Measurements from ENCODE around the gene CPEB3. TPM values are rescaled to one million over a fixed set of nuclear protein-coding genes. Genes with fewer than 3 reads are reported as not detected.

CPEB3 gene
- total RNA-seq, 1 experiment from 2014 or later = 1.0 TPM

DNA sequence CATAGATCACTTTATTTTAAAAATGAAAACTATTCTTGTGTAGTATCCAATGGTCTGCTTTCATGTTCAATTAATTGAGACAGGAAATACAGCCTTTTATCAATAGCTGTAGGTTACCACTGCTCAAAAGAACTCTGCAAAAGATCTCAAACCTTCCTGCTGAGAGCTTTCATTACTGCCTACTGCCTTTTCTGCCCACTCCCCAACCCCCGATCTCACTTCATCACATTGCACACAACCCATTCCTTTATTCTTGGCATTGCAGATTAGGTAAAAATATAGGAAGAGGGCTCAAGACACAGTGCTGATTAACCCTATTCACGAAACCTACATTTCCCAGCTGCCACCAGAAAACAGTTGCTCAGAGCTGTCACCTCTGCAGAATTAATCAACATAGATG lies 195.9 kb downstream of the CPEB3 start:
- Histone ChIP-seq H2AK5ac (ENCODE audit: insufficient read length, low read length) (no peak overlapping the region), H3K79me1 (ENCODE audit: insufficient read depth, low read depth, low read length, poor library complexity, severe bottlenecking) (no peaks in the 10 kb centered on the region), H4K91ac (ENCODE audit: insufficient read length, low read depth, low read length) (no peak overlapping the region), H3K4me1 (ENCODE audit: insufficient read depth, low read length) (peaks cover 4% of the 10 kb centered on the region; the same call in 1 of the 2 replicates), H2BK5ac (ENCODE audit: insufficient read length, low read length) (no peak overlapping the region), H3K4me2 (ENCODE audit: insufficient read depth, insufficient read length, low read length) (no peak overlapping the region), H3T11ph (ENCODE audit: low read length) (no peak overlapping the region), H4K5ac (ENCODE audit: insufficient read length, low read depth, low read length) (no peak overlapping the region), H2BK15ac (ENCODE audit: low read depth, low read length) (no peak overlapping the region), H2AFZ (ENCODE audit: low read length) (no peak overlapping the region), H3K56ac (ENCODE audit: insufficient read length, low read depth, low read length) (no peak overlapping the region), H3K27me3 (ENCODE audit: insufficient read depth, low read length) (no peaks in the 10 kb centered on the region), H3K9me3 (ENCODE audit: control insufficient read depth, low read depth, low read length) (no peaks in the 10 kb centered on the region), H2BK120ac (ENCODE audit: low read depth, low read length, poor library complexity, severe bottlenecking) (no peak overlapping the region), H3K27ac (ENCODE audit: insufficient read length, low read depth, low read length) (no peak overlapping the region), H4K20me1 (ENCODE audit: control insufficient read depth, insufficient read depth, insufficient read length) (no peaks in the 10 kb centered on the region), H3K23me2 (ENCODE audit: insufficient read length, low read depth, low read length, poor library complexity, severe bottlenecking) (no peaks in the 10 kb centered on the region), H3K79me2 (ENCODE audit: insufficient read depth, low read length) (no peaks in the 10 kb centered on the region), H4K8ac (replicated peaks; ENCODE audit: insufficient read length, low read depth, low read length) (no peak overlapping the region), H3K9ac (ENCODE audit: extremely low read depth, insufficient read length, low read length) (no peak overlapping the region), H3K4ac (ENCODE audit: low read depth, low read length) (no peak overlapping the region), H3K23ac (ENCODE audit: insufficient read length, low read depth, low read length) (no peak overlapping the region), H2BK12ac (ENCODE audit: insufficient read length, low read depth, low read length) (no peak overlapping the region), H3K18ac (ENCODE audit: insufficient read length, low read depth, low read length) (no peak overlapping the region), H3K14ac (ENCODE audit: insufficient read depth, low read length) (no peak overlapping the region), H2BK20ac (ENCODE audit: low read depth, low read length, poor library complexity, severe bottlenecking) (no peak overlapping the region)
- Mint-ChIP-seq H3K27me3 (ENCODE audit: low read depth) (no peaks in the 10 kb centered on the region), H3K9me3 (no peaks in the 10 kb centered on the region), H3K36me3 (ENCODE audit: insufficient read depth in 1 of 3, low read depth in 3 of 3) (no peaks in the 10 kb centered on the region), H3K27ac (no peak overlapping the region), H3K4me3 (no peak overlapping the region), H3K4me1 (peaks cover 23 to 24% of the 10 kb centered on the region in 2 experiments)
- WGBS (ENCODE audit: extremely low coverage, insufficient read length, low lambda C conversion rate) = no CpG with 5 or more reads among the region's 2 CpGs
- TF ChIP-seq, protein P1, sequence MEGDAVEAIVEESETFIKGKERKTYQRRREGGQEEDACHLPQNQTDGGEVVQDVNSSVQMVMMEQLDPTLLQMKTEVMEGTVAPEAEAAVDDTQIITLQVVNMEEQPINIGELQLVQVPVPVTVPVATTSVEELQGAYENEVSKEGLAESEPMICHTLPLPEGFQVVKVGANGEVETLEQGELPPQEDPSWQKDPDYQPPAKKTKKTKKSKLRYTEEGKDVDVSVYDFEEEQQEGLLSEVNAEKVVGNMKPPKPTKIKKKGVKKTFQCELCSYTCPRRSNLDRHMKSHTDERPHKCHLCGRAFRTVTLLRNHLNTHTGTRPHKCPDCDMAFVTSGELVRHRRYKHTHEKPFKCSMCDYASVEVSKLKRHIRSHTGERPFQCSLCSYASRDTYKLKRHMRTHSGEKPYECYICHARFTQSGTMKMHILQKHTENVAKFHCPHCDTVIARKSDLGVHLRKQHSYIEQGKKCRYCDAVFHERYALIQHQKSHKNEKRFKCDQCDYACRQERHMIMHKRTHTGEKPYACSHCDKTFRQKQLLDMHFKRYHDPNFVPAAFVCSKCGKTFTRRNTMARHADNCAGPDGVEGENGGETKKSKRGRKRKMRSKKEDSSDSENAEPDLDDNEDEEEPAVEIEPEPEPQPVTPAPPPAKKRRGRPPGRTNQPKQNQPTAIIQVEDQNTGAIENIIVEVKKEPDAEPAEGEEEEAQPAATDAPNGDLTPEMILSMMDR (conservative IDR thresholded peaks at IDR 0.05) = no peak
- DNase-seq = no peak
